Body of pancreas (tissue), 4 donors: ENCODE data around the gene TESK2.

Experiments used
- POLR2A ChIP-seq, 3 donors: fragments of 450-650 bp; IDR thresholded peaks; one replicate each; pipeline ENCODE4 v1.6.1; 2016; ENCODE audit warnings: antibody characterized with exemption in 3 of 3, mild to moderate bottlenecking in 2 of 3
- TF ChIP-seq, protein P1 (sequence below), 7 experiments: fragments of 450-650 bp in 4 of 7; fragments of 200-600 bp in 3 of 7; sonication (generic) in 3 of 7; IDR thresholded peaks; one replicate each; pipeline ENCODE4 v1.5.1; 2016 to 2019; ENCODE audit warnings: antibody characterized with exemption in 7 of 7

DNA sequence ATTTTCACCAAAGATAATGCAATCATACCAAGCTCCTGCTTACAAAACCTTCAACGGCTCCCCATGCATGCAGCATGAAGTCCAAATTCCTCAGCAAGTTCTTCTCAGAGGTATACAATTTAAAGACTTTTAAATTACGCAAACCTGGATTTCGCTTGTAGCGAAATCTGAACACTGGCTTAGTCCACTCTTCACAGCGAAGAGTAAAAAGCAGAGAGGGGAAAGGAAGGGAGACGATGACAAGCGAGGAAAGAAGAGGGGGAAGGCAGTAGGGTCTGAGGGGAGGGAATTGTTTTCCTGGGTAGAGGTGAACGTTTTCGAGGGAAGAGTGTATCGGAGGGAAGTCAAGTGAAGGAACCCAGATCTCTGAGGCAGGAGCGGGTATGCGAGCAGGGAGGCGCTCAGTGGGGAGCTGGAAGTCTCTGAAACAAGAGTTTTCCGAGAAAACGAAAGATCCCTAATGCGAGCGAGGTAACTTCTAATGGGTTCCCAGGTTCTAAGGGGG is 790 bp downstream of the TESK2 start:
- TF ChIP-seq, protein P1, sequence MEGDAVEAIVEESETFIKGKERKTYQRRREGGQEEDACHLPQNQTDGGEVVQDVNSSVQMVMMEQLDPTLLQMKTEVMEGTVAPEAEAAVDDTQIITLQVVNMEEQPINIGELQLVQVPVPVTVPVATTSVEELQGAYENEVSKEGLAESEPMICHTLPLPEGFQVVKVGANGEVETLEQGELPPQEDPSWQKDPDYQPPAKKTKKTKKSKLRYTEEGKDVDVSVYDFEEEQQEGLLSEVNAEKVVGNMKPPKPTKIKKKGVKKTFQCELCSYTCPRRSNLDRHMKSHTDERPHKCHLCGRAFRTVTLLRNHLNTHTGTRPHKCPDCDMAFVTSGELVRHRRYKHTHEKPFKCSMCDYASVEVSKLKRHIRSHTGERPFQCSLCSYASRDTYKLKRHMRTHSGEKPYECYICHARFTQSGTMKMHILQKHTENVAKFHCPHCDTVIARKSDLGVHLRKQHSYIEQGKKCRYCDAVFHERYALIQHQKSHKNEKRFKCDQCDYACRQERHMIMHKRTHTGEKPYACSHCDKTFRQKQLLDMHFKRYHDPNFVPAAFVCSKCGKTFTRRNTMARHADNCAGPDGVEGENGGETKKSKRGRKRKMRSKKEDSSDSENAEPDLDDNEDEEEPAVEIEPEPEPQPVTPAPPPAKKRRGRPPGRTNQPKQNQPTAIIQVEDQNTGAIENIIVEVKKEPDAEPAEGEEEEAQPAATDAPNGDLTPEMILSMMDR (IDR thresholded peaks at IDR 0.05), result no peak
- TF ChIP-seq POLR2A (IDR thresholded peaks at IDR 0.05), result no peak
